Smooth muscle cell (in vitro differentiated cells): ENCODE data around the gene CDH4. TPM values are rescaled to one million over a fixed set of nuclear protein-coding genes. Genes with fewer than 3 reads are reported as not detected.

Experiments
- DNase-seq: peaks from one replicate; lab custom pipeline; 2025; ENCODE audit not compliant: unreplicated experiment; lab: John Stamatoyannopoulos, UW
- H2AFZ ChIP-seq: fragments of 200-600 bp; sonication (generic); 2 replicates; pipeline ENCODE4 v1.6.0; 2016; ENCODE audit warnings: antibody characterized with exemption, low read depth, mild to moderate bottlenecking
- H3F3A ChIP-seq: fragments of 200-600 bp; sonication (generic); 2 replicates; pipeline ENCODE4 v1.6.0; 2017; ENCODE audit warnings: antibody characterized with exemption, low read depth
- H3K27ac ChIP-seq: fragments of 200-600 bp; sonication (generic); 2 replicates; pipeline ENCODE4 v1.5.1; 2016; ENCODE audit warnings: low read depth, mild to moderate bottlenecking
- H3K27me3 ChIP-seq: fragments of 200-600 bp; sonication (generic); 2 replicates; pipeline ENCODE4 v1.6.1; 2016; ENCODE audit warnings: low read depth, mild to moderate bottlenecking
- H3K36me3 ChIP-seq: fragments of 200-600 bp; sonication (generic); 2 replicates; pipeline ENCODE4 v1.5.1; 2016; ENCODE audit warnings: low read depth
- H3K4me1 ChIP-seq: fragments of 200-600 bp; sonication (generic); 2 replicates; pipeline ENCODE4 v1.5.1; 2016; ENCODE audit warnings: low read depth
- H3K4me2 ChIP-seq: fragments of 200-600 bp; sonication (generic); 2 replicates; pipeline ENCODE4 v1.6.0; 2016; ENCODE audit warnings: mild to moderate bottlenecking
- H3K4me3 ChIP-seq: fragments of 200-600 bp; sonication (generic); 2 replicates; pipeline ENCODE4 v1.5.1; 2016; ENCODE audit warnings: mild to moderate bottlenecking
- H3K79me2 ChIP-seq: fragments of 200-600 bp; sonication (generic); 2 replicates; pipeline ENCODE4 v1.6.0; 2016; ENCODE audit warnings: low read depth, mild to moderate bottlenecking
- H3K9ac ChIP-seq: fragments of 200-600 bp; sonication (generic); 2 replicates; pipeline ENCODE4 v1.6.0; 2016; ENCODE audit warnings: low read depth
- H3K9me3 ChIP-seq: fragments of 200-600 bp; sonication (generic); replicated peaks from 2 replicates; pipeline ENCODE4 v1.5.1; 2016; ENCODE audit warnings: low read depth
- H4K20me1 ChIP-seq: fragments of 200-600 bp; sonication (generic); 2 replicates; pipeline ENCODE4 v1.6.0; 2016; ENCODE audit warnings: low read depth
- WGBS: methylation state at CpG from one replicate; pipeline ENCODE4 v1.1.7; 2016; ENCODE audit warnings: low lambda C conversion rate; 5-methylcytosine and 5-hydroxymethylcytosine counted together
- polyA plus RNA-seq: library from polyadenylated mRNA; unstranded; fragments of >200 nt; fragmentation: Nextera tagmentation; extraction: Ambion mirVana; gene quantifications from 2 replicates; pipeline ENCODE4 v1.2.1, GENCODE V29; 2016
- total RNA-seq: library from RNA; depleted of rRNA; stranded (reverse); fragments of >200 nt; gene quantifications from 2 replicates; pipeline ENCODE4 v1.2.3, GENCODE V29; 2014
- TF ChIP-seq, protein P1 (sequence below): fragments of 200-600 bp; sonication (generic); IDR thresholded peaks from 2 replicates; pipeline ENCODE4 v1.5.1; 2017; ENCODE audit warnings: borderline replicate concordance, mild to moderate bottlenecking, antibody characterized with exemption; ENCODE audit not compliant: insufficient read depth, poor library complexity, severe bottlenecking

The CDH4 gene
- total and polyA plus RNA-seq, 2 experiments from 2014 or later: 0.03 to 0.04 TPM

DNA sequence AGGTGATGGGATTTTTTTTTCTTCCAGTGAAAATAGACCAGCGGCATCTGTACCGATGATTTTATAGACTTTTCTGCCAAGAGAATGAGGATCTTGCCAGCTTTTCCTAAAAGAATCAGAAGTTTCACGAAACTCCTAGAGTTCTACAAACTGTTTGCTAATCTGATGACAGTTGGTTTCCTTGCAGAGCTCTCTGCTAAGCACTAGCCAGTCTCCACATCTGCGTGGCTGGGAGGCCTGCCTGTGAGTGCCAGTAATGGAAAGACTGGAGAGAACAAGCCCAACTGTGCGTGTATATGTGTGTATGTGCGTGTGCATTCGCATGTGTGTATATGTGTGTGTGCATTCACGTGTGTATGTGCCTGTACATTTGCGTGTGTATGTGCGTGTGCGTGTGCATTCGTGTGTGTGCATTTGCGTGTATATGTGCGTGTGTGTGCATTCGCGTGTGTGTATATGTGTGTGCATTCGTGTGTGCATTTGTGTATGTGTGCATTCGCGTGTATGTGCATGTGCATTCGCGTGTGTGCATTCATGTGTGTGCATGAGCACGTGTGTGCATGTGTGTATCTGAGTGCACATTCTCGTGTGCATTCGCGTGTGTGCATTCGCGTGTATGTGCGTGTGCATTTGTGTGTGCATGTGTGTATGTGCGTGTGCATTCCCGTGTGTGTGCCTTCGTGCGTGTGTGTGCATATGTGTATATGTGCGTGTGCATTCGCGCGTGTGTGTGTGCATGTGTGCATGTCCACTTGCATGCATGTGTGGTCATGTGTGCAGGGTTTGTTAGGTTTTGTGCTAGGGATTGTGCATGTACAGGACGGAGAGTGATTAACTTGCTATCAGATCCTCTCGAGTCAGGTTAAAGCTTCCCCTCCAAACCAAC, 434.2 kb downstream of the CDH4 start:
- no peaks in the 10 kb centered on the region for H3K9me3 ChIP-seq

DNA sequence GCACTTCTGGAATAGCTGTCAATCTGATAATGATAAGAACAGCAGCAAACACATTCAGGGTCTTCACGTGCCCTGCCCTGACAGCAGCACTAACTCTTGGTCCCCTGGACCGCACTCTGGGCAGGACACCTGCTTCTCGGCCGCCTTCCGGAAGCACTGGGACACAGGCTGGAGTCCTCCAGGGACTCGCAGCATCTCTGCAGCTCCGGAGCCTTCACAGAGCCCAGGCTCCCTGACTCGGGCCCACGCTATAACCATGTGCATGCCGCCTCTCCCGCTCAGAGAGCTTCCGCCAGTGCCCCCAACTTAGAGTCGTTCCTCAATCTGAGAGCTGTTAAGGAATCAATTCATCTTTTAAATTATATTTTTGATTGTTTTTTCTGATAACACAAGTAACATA, 436.4 kb downstream of the CDH4 start:
- TF ChIP-seq, protein P1, sequence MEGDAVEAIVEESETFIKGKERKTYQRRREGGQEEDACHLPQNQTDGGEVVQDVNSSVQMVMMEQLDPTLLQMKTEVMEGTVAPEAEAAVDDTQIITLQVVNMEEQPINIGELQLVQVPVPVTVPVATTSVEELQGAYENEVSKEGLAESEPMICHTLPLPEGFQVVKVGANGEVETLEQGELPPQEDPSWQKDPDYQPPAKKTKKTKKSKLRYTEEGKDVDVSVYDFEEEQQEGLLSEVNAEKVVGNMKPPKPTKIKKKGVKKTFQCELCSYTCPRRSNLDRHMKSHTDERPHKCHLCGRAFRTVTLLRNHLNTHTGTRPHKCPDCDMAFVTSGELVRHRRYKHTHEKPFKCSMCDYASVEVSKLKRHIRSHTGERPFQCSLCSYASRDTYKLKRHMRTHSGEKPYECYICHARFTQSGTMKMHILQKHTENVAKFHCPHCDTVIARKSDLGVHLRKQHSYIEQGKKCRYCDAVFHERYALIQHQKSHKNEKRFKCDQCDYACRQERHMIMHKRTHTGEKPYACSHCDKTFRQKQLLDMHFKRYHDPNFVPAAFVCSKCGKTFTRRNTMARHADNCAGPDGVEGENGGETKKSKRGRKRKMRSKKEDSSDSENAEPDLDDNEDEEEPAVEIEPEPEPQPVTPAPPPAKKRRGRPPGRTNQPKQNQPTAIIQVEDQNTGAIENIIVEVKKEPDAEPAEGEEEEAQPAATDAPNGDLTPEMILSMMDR: no peak
- no peaks in the 10 kb centered on the region for H3K36me3 ChIP-seq
- no peaks in the 10 kb centered on the region for H4K20me1 ChIP-seq
- peaks cover 3% of the 10 kb centered on the region for H3K27me3 ChIP-seq
- H3K79me2 ChIP-seq: no peaks in the 10 kb centered on the region
- H2AFZ ChIP-seq: no peak overlapping the region
- H3K4me2 ChIP-seq: no peak overlapping the region
- no peaks in the 10 kb centered on the region for H3K9me3 ChIP-seq
- H3F3A ChIP-seq: no peaks in the 10 kb centered on the region
- peaks cover 7% of the 10 kb centered on the region for H3K4me1 ChIP-seq
- H3K9ac ChIP-seq: no peak overlapping the region
- no peak for DNase-seq
- H3K4me3 ChIP-seq: no peak overlapping the region
- no peak overlapping the region for H3K27ac ChIP-seq
- 93% methylated on average over 13 of the region's 13 CpGs for WGBS

More for the DNA sequence above, 434.2 kb downstream of the CDH4 start:
- H2AFZ ChIP-seq: no peak overlapping the region
- H3K27me3 ChIP-seq: peaks cover 4% of the 10 kb centered on the region
- no peak overlapping the region for H3K27ac ChIP-seq
- no peaks in the 10 kb centered on the region for H3K36me3 ChIP-seq
- no peak overlapping the region for H3K9ac ChIP-seq
- no peak for DNase-seq
- peaks cover 7% of the 10 kb centered on the region for H3K4me1 ChIP-seq
- H3K4me2 ChIP-seq: no peak overlapping the region
- WGBS: 92% methylated on average over 38 of the region's 38 CpGs
- no peaks in the 10 kb centered on the region for H3K79me2 ChIP-seq
- H3K4me3 ChIP-seq: no peak overlapping the region
- TF ChIP-seq, protein P1: no peak
- H4K20me1 ChIP-seq: no peaks in the 10 kb centered on the region
- no peaks in the 10 kb centered on the region for H3F3A ChIP-seq

DNA sequence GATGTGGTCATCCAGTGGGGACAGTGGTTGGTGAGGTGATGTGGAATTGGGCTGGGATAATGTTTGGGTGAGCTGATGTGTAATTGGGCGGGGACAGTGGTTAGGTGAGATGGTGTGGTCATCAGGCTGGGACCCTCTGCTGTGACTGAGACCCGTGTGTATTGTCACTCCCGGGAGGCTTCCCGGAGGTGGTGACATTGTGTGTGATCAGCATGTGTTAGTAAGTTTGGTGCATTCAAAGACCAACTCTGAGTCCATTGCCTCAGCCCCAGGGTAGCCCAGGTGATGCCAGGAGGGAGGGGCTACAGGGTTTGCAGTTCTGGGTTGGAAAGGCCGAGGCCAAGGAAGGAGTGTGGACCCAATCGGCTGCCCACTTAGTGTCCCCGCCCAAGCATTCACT, 438.1 kb downstream of the CDH4 start:
- DNase-seq: no peak

More for the DNA sequence above, 438.1 kb downstream of the CDH4 start:
- H3K9me3 ChIP-seq: no peaks in the 10 kb centered on the region
- TF ChIP-seq, protein P1: no peak
- H3K79me2 ChIP-seq: no peaks in the 10 kb centered on the region
- H3K27me3 ChIP-seq: peaks cover 3% of the 10 kb centered on the region
- no peak overlapping the region for H3K27ac ChIP-seq
- no peaks in the 10 kb centered on the region for H3K36me3 ChIP-seq
- no peak overlapping the region for H3K9ac ChIP-seq
- H3K4me3 ChIP-seq: no peak overlapping the region
- H4K20me1 ChIP-seq: no peaks in the 10 kb centered on the region
- 90% methylated on average over 7 of the region's 7 CpGs for WGBS
- no peak overlapping the region for H2AFZ ChIP-seq
- H3K4me1 ChIP-seq: no peaks in the 10 kb centered on the region
- H3K4me2 ChIP-seq: no peak overlapping the region
- no peaks in the 10 kb centered on the region for H3F3A ChIP-seq
